Myometrial cell (primary cell): ENCODE data around the gene OSGEP. TPM values are rescaled to one million over a fixed set of nuclear protein-coding genes. Genes with fewer than 3 reads are reported as not detected.

Experiments used
- total RNA-seq: library from RNA; depleted of rRNA; stranded (reverse); fragments of >200 nt; gene quantifications from 2 replicates; pipeline ENCODE4 v1.2.3, GENCODE V29; 2015

Gene OSGEP
- total RNA-seq: 15.6 and 38.3 TPM in 2 replicates

DNA sequence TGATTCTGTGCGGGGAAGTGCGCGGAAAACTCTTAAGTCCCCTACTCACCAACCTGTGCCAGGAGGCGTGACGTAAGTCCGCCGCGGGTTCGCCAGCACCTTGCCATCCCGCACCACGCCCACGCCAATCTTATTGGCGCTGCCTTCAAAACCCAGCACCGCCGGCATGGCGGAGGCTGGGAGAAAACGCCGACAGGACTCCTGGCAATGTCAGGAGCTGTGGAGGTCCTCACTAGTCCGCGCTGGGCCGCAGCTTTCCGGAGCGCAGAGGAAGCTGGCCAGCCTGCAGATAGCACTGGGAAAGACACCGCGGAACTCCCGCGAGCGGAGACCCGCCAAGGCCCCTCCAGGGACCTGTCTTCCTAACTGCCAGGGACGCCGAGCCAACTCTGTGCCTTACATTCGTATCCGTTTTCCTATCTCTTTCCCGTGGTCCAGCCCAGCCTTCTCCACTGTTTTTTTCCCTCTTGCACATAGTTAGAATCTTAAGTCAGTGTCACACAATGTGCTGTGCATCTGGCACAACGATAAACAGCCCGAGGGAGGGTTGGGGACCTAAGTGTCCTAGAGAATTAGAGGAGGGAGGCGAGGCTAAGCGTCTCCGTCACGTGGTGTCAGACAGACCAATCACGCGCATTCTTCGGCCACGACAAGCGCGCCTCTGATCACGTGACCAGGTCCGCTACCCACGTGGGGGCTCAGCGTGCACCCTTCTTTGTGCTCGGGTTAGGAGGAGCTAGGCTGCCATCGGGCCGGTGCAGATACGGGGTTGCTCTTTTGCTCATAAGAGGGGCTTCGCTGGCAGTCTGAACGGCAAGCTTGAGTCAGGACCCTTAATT, at the start of gene OSGEP, which contains the start of gene APEX1:
OSGEP (minus strand) TSS at position 297 of the 839 bp plus-strand sequence; CDS start at position 168, 129 bp downstream.
APEX1 (plus strand) TSS at position 711 of the 839 bp plus-strand sequence. CDS start 420 bp downstream, outside the sequence.

DNA sequence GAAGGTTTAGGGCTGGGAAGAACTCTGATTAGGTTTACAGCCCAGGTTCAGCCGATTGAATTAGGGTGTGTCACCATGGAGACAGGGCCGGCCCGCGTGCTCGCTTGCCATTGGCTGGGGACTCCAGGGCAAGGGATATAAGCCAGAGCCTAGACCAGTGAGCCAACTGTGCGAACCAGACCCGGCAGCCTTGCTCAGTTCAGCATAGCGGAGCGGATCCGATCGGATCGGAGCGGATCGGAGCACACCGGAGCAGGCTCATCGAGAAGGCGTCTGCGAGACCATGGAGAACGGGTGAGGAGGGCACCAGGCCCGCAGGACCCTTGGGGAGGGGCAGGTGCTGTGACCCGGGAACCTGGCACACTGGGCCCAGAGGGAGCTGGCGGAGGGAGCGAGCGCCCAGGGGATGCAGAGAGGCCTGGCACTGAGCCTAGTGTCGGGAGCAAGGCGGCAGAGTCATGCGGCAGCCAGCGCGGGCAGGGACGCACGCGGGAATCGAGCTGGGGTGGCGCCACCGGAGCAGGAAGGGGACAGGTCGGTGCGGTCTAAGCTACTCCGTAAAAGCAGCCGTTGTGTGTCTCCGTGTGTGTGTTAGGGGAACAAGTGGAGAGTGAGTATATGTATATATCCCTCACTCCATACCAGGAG, 14.8 kb upstream of the OSGEP start, which contains the start of gene PNP:
PNP (plus strand) TSS at position 165 of the 648 bp plus-strand sequence; CDS start at position 284, 119 bp downstream.

DNA sequence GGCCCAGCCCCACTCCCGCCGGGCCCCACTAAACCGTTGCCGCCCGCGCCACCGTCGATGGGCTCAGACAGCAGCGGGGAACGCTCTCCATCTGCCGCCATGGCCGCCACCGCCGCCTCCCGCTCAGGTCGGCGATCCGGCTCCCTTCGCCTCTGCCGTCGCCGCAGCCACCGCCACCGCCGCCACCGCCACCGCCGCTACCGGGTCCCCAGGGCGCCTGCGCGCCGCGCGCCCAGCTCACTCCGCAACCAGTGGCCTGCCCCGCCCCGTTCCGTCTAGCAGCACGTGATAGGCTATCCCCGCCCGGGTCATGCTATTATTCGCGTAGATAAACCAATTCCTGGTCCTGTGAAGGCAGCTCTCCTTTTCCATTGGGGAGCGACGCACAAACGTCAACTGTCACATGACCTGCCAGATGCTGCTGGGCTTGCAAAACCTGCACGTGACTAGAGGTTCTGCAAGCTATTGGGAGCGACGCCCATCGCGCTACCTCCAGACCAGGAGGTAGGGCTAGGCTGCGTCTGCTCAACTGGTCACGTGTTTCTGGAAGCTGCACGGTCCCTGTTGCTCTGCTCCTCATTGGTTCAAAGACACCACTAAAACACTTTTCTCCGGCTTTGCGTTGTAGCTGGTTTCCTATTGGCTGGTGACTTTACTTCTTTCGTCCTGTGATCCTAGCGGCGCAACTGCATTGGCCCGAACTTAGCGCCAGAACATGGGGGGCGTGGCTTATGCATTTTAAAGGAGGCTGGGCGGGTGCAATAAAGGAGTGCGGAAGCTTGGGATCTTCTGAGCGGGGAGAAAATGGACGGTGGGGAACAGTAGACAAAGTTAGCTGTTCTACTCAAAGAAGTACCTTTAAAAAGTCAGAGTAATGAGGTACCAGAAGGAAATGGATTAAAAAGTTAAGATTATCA, 6.9 kb upstream of the OSGEP start, which contains the start of gene PIP4P1:
PIP4P1 (minus strand) TSS at position 210 of the 917 bp plus-strand sequence; CDS start at position 101, 109 bp downstream.

DNA sequence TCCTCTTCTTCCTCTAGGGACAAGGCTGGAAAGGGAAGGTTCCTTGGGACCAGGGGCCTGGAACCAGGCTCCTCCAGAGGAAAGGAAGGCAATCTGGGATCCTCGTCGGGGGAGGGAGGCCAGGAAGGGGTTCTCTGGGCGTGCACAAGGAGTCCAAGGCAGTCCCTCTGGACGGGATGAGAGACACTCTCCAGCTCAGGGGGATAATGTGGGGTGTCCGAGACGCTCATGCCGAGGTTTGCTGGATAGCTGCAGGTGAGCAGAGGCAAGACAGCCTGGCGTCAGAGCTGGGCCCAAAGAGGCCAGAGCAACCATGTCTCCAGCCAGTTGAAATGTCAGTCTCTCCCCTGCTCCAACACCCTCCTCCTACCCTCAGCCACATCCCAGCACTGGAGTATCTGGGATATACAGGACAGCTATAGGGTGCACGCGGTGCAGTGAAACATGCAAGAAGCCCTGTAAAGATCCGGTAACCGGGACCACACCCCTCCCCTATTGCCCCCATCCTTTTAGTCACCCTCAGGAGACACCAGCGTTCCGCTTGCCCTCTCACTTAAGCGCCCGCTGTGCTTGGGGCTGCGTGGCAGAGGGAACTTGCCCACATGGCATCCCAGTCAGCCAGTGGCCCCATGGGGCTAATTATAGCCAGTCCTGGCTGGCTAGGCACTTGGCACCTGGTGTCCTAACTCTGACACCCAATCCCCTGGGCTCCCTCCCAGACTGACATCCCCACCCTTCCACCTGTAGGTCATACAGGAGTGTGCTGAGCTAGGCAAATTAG, 18.8 kb downstream of the OSGEP start, which contains the start of gene KLHL33:
KLHL33 (minus strand) TSS at position 585 of the 781 bp plus-strand sequence; CDS start at position 230, 355 bp downstream.

DNA sequence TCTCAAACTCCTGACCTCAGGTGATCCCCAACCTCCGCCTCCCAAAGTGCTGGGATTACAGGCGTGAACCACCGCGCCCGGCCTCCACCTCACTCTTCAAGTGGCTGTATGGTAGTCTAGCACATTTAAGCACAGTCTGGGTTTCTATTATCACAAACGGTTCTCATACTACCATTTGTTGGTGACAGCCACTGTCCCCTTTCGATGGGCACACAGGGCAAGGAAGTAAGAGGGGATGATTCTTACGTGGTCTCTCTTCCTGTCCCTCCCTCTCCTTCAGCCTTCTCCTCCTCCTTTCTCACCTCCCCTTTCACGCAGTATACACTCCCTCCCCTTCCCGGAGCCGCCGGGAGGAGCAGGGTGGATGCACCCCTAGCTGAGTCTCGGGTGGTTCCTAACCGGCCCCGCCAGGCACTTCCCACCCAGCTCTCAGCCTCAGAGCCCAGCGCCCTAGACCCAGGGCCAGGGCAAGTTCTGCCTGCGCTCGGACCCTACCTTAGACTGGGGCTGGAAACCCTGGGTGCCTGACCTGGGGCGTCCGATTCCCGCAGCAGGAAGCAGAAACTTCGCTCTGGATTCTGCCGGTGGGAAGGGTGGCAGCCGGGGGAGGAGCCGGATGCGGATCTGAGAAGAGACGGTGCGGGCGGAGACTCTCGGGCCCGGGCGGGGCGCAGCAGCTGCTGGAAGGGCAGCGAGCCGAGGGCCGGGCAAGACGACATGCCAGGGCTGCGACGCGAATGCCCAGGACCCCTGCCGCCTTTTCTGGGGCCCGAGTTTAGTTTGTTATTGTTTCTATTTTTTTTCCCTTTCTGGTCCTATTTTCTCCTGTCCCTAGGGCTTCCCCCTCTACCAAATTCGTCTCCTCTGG, 41.5 kb downstream of the OSGEP start, which contains the start of gene TEP1:
TEP1 (minus strand) TSS at position 626 of the 868 bp plus-strand sequence. CDS start 5,062 bp downstream, outside the sequence.

Other genes with a start within 250 kb of the OSGEP start
- not detected in 2 replicates for gene OR11H6, start 231.1 kb downstream of the OSGEP start, total RNA-seq
- not detected in 2 replicates for gene OR11H7, start 225.8 kb downstream of the OSGEP start, total RNA-seq
- gene OR11H4, start 215.5 kb downstream of the OSGEP start, total RNA-seq: not detected in 2 replicates
- 10.8 and 13.8 TPM in 2 replicates for gene TTC5, start 148.9 kb downstream of the OSGEP start, total RNA-seq
- gene CCNB1IP1, start 121.5 kb downstream of the OSGEP start, total RNA-seq: 47.7 and 63.1 TPM in 2 replicates
- gene PARP2, start 111.2 kb downstream of the OSGEP start, total RNA-seq: 13.5 and 17.9 TPM in 2 replicates
- gene TEP1, start 41.3 kb downstream of the OSGEP start, total RNA-seq: 11.5 and 22.2 TPM in 2 replicates
- gene KLHL33, start 18.6 kb downstream of the OSGEP start, total RNA-seq: under 0.01 and 0.35 TPM in 2 replicates
- gene APEX1, start 414 bp upstream of the OSGEP start, total RNA-seq: 204 and 223 TPM in 2 replicates
- gene PIP4P1, start 6.6 kb upstream of the OSGEP start, total RNA-seq: 12.6 and 15.3 TPM in 2 replicates
- 45.9 and 55.4 TPM in 2 replicates for gene PNP, start 14.6 kb upstream of the OSGEP start, total RNA-seq
- not detected in 2 replicates for gene RNASE10, start 50.7 kb upstream of the OSGEP start, total RNA-seq
- gene RNASE9, start 106.2 kb upstream of the OSGEP start, total RNA-seq: not detected in 2 replicates
- not detected in 2 replicates for gene RNASE11, start 133.2 kb upstream of the OSGEP start, total RNA-seq
- not detected in 2 replicates for gene RNASE12, start 136.6 kb upstream of the OSGEP start, total RNA-seq
- not detected in 2 replicates for gene OR6S1, start 186.9 kb upstream of the OSGEP start, total RNA-seq
- gene RNASE4, start 229.7 kb upstream of the OSGEP start, total RNA-seq: 14.7 and 15.8 TPM in 2 replicates
- gene ANG, start 234.0 kb upstream of the OSGEP start, total RNA-seq: 7.5 and 12.1 TPM in 2 replicates